ENCODE data around the gene ANKRD33B.
"Not testable (repeated sequence)": the region's sequence is repeated elsewhere in the genome, so short reads cannot be mapped to it uniquely, and the experiment has no call there.

Gene ANKRD33B

DNA sequence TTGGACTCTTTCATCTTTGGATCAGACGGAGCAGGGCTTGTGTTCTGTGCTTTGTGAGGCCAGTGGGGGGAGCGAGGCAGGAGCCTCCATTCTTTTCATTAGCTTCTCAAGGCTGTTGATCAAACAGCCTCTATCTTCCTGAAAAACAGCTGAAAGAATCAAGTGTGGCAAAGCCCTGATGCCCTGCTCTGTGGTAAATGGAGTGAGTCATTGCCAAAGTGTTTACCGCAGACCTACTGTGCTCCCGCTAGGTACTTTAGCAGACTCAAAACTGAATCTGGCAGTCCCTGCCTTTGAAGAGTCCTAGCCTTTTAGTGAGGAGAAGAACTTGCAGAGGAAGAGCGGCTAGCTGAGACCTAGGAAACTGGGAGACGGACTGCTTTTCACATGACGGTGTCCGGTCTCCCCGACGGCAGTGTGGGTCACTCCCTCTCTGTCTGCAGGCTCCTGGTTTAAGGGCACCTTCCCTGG, 3.3 kb downstream of the ANKRD33B start:
- Histone ChIP-seq H3K27ac (ENCODE audit: low read length) (no peak overlapping the region), H3K9me2 (replicated peaks; ENCODE audit: insufficient read depth, low read length) (no peaks in the 10 kb centered on the region), H3K9me3 (replicated peaks; ENCODE audit: insufficient read depth, low read length) (no peaks in the 10 kb centered on the region), H3K4me3 (ENCODE audit: low read length) (no peak overlapping the region), H3F3A (ENCODE audit: insufficient read depth, low read length) (peaks cover 8% of the 10 kb centered on the region), H3K9ac (ENCODE audit: low read length) (no peak overlapping the region), H3K36me3 (replicated peaks; ENCODE audit: insufficient read depth, low read length) (no peaks in the 10 kb centered on the region), H2AFZ (ENCODE audit: low read length) (no peak overlapping the region), H4K20me1 (ENCODE audit: insufficient read depth, low read length) (peaks cover 5% of the 10 kb centered on the region; the same call in 1 of the 2 replicates), H3K4me1 (ENCODE audit: low read length) (0 out of 2 replicates have a peak, but pooled peaks cover 5% of the 10 kb centered on the region), H3K4me2 (ENCODE audit: low read depth, low read length) (no peak overlapping the region), H3K79me2 (ENCODE audit: low read length) (peaks cover 73% of the 10 kb centered on the region), H3K27me3 (replicated peaks; ENCODE audit: insufficient read depth, low read length) (no peaks in the 10 kb centered on the region)
- TF ChIP-seq EZH2phosphoT487 (IDR thresholded peaks at IDR 0.05; ENCODE audit: low read length), result no peak
- no peak for TF ChIP-seq EZH2 (optimal IDR thresholded peaks at IDR 0.05; ENCODE audit: low read depth, low read length)
- TF ChIP-seq, protein P1, sequence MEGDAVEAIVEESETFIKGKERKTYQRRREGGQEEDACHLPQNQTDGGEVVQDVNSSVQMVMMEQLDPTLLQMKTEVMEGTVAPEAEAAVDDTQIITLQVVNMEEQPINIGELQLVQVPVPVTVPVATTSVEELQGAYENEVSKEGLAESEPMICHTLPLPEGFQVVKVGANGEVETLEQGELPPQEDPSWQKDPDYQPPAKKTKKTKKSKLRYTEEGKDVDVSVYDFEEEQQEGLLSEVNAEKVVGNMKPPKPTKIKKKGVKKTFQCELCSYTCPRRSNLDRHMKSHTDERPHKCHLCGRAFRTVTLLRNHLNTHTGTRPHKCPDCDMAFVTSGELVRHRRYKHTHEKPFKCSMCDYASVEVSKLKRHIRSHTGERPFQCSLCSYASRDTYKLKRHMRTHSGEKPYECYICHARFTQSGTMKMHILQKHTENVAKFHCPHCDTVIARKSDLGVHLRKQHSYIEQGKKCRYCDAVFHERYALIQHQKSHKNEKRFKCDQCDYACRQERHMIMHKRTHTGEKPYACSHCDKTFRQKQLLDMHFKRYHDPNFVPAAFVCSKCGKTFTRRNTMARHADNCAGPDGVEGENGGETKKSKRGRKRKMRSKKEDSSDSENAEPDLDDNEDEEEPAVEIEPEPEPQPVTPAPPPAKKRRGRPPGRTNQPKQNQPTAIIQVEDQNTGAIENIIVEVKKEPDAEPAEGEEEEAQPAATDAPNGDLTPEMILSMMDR (IDR thresholded peaks at IDR 0.05; ENCODE audit: low read length), result no peak
- DNase-seq, result no peak

- Histone ChIP-seq H3K4me1 (ENCODE audit: low read length) (0 out of 2 replicates have a peak, but pooled peaks cover 5% of the 10 kb centered on the region), H3F3A (ENCODE audit: insufficient read depth, low read length) (peaks cover 8% of the 10 kb centered on the region), H3K9me3 (replicated peaks; ENCODE audit: insufficient read depth, low read length) (no peaks in the 10 kb centered on the region), H3K4me3 (ENCODE audit: low read length) (no peak overlapping the region), H3K36me3 (replicated peaks; ENCODE audit: insufficient read depth, low read length) (no peaks in the 10 kb centered on the region), H3K27ac (ENCODE audit: low read length) (no peak overlapping the region), H4K20me1 (ENCODE audit: insufficient read depth, low read length) (peaks cover 5% of the 10 kb centered on the region; the same call in 1 of the 2 replicates), H3K4me2 (ENCODE audit: low read depth, low read length) (no peak overlapping the region), H3K27me3 (replicated peaks; ENCODE audit: insufficient read depth, low read length) (no peaks in the 10 kb centered on the region), H3K9ac (ENCODE audit: low read length) (no peak overlapping the region), H3K79me2 (ENCODE audit: low read length) (peaks cover 80% of the 10 kb centered on the region), H2AFZ (ENCODE audit: low read length) (no peak overlapping the region), H3K9me2 (replicated peaks; ENCODE audit: insufficient read depth, low read length) (no peaks in the 10 kb centered on the region)
- TF ChIP-seq EZH2phosphoT487 (IDR thresholded peaks at IDR 0.05; ENCODE audit: low read length) (no peak), EZH2 (optimal IDR thresholded peaks at IDR 0.05; ENCODE audit: low read depth, low read length) (no peak)
- TF ChIP-seq, protein P1 (IDR thresholded peaks at IDR 0.05; ENCODE audit: low read length), result no peak
- no peak for DNase-seq
These were observed 4.0 kb downstream of the ANKRD33B start for GRCh38 chr5:10567781-10568321.

- H3K9me3 ChIP-seq (replicated peaks; ENCODE audit: insufficient read depth, low read length); H4K20me1 ChIP-seq (ENCODE audit: insufficient read depth, low read length); H3K9ac ChIP-seq (ENCODE audit: low read length); H3F3A ChIP-seq (ENCODE audit: insufficient read depth, low read length); H3K36me3 ChIP-seq (replicated peaks; ENCODE audit: insufficient read depth, low read length); H3K9me2 ChIP-seq (replicated peaks; ENCODE audit: insufficient read depth, low read length); H3K27ac ChIP-seq (ENCODE audit: low read length); H3K27me3 ChIP-seq (replicated peaks; ENCODE audit: insufficient read depth, low read length); DNase-seq; H3K4me1 ChIP-seq (ENCODE audit: low read length); H3K4me2 ChIP-seq (ENCODE audit: low read depth, low read length); H3K4me3 ChIP-seq (ENCODE audit: low read length); H2AFZ ChIP-seq (ENCODE audit: low read length): not testable (repeated sequence)
- H3K79me2 ChIP-seq (ENCODE audit: low read length), result peaks cover 76% of the 10 kb centered on the region
These were observed 6.7 kb downstream of the ANKRD33B start for GRCh38 chr5:10570540-10570939.

- H3K9me3 ChIP-seq (replicated peaks; ENCODE audit: insufficient read depth, low read length), result no peaks in the 10 kb centered on the region
- H4K20me1 ChIP-seq (ENCODE audit: insufficient read depth, low read length), result no peaks in the 10 kb centered on the region; the same call in 1 of the 2 replicates
- no peaks in the 10 kb centered on the region for H3K9me2 ChIP-seq (replicated peaks; ENCODE audit: insufficient read depth, low read length)
- H3K4me3 ChIP-seq (ENCODE audit: low read length), result no peak overlapping the region
- TF ChIP-seq EZH2phosphoT487 (IDR thresholded peaks at IDR 0.05; ENCODE audit: low read length), result no peak
- no peak for TF ChIP-seq EZH2 (optimal IDR thresholded peaks at IDR 0.05; ENCODE audit: low read depth, low read length)
- TF ChIP-seq, protein P1 (IDR thresholded peaks at IDR 0.05; ENCODE audit: low read length), result no peak
- H3K27me3 ChIP-seq (replicated peaks; ENCODE audit: insufficient read depth, low read length), result no peaks in the 10 kb centered on the region
- no peaks in the 10 kb centered on the region for H3F3A ChIP-seq (ENCODE audit: insufficient read depth, low read length)
- H3K36me3 ChIP-seq (replicated peaks; ENCODE audit: insufficient read depth, low read length), result no peaks in the 10 kb centered on the region
- H3K4me1 ChIP-seq (ENCODE audit: low read length), result 0 out of 2 replicates have a peak, but pooled peaks cover 2% of the 10 kb centered on the region
- no peak overlapping the region for H3K9ac ChIP-seq (ENCODE audit: low read length)
- peaks cover 72% of the 10 kb centered on the region for H3K79me2 ChIP-seq (ENCODE audit: low read length)
- no peak overlapping the region for H3K4me2 ChIP-seq (ENCODE audit: low read depth, low read length)
- H2AFZ ChIP-seq (ENCODE audit: low read length), result no peak overlapping the region
- no peak for DNase-seq
- no peak overlapping the region for H3K27ac ChIP-seq (ENCODE audit: low read length)
These were observed 8.6 kb downstream of the ANKRD33B start for GRCh38 chr5:10572451-10572850.

Data from MM.1S (cell line).